HEK293 (cell line): ENCODE data around the gene ASAP2.

Experiments used
- CTCF ChIA-PET: fragments of 350-600 bp; formaldehyde crosslinking; extraction: SDS; loops from one replicate; lab custom pipeline; 2021; ENCODE audit warnings: antibody characterized with exemption; lab: Yijun Ruan, JAX
- POLR2A ChIA-PET: fragments of 300-600 bp; formaldehyde crosslinking; extraction: SDS; loops from one replicate; lab custom pipeline; 2020; ENCODE audit warnings: antibody characterized with exemption, inconsistent platforms; lab: Yijun Ruan, JAX
- H3K27ac ChIP-seq: fragments of 200-500 bp; sonication (Bioruptor generic); 2 replicates; pipeline ENCODE4 v1.5.1; 2014; ENCODE audit warnings: low read depth, low read length, control low read depth, inconsistent platforms; ENCODE audit errors: extremely low read depth
- H3K36me3 ChIP-seq, 2 experiments: fragments of 200-500 bp in 1 of 2; sonication (Bioruptor generic) in 1 of 2; 1 replicate in 1 of 2; 2 replicates in 1 of 2; pipeline ENCODE4 v1.5.1; 2014 to 2017; ENCODE audit warnings: inconsistent platforms in 2 of 2, low read length in 2 of 2; ENCODE audit not compliant: control insufficient read depth in 2 of 2, insufficient read depth in 1 of 2
- H3K4me1 ChIP-seq: fragments of 200-500 bp; sonication (Bioruptor generic); 2 replicates; pipeline ENCODE4 v1.5.1; 2014; ENCODE audit warnings: mild to moderate bottlenecking, low read length, inconsistent platforms; ENCODE audit not compliant: control insufficient read depth, insufficient read depth
- H3K4me3 ChIP-seq: 2 replicates; pipeline ENCODE4 v1.5.1; 2011; ENCODE audit warnings: low read depth, mild to moderate bottlenecking, control low read depth, low read length, moderate library complexity
- H3K9me3 ChIP-seq: fragments of 200-500 bp; sonication (Bioruptor generic); 2 replicates; pipeline ENCODE4 v1.5.1; 2014; ENCODE audit warnings: low read depth, low read length, inconsistent platforms; ENCODE audit not compliant: control insufficient read depth, insufficient read depth
- BCL11A ChIP-seq: fragments of 450-650 bp; formaldehyde crosslinking; IDR thresholded peaks from 2 replicates; pipeline ENCODE4 v1.5.1; 2016; ENCODE audit warnings: low read depth, missing biosample characterization, missing genetic modification characterization
- EGR2 ChIP-seq: fragments of 450-650 bp; formaldehyde crosslinking; IDR thresholded peaks from 2 replicates; pipeline ENCODE4 v1.5.1; 2016; ENCODE audit warnings: low read depth, missing biosample characterization, missing genetic modification characterization
- KLF7 ChIP-seq: fragments of 450-650 bp; formaldehyde crosslinking; IDR thresholded peaks from 2 replicates; pipeline ENCODE4 v1.5.1; 2016; ENCODE audit warnings: missing biosample characterization, missing genetic modification characterization, borderline replicate concordance
- PRDM2 ChIP-seq: fragments of 450-650 bp; formaldehyde crosslinking; IDR thresholded peaks from 2 replicates; pipeline ENCODE4 v1.5.1; 2016; ENCODE audit warnings: missing biosample characterization, missing genetic modification characterization, borderline replicate concordance
- REPIN1 ChIP-seq: fragments of 450-650 bp; formaldehyde crosslinking; IDR thresholded peaks from 2 replicates; pipeline ENCODE4 v1.5.1; 2017; ENCODE audit warnings: missing biosample characterization, missing genetic modification characterization, low read depth
- SCRT2 ChIP-seq: fragments of 450-650 bp; formaldehyde crosslinking; IDR thresholded peaks from 2 replicates; pipeline ENCODE4 v1.5.1; 2016; ENCODE audit warnings: missing biosample characterization, missing genetic modification characterization
- YY1 ChIP-seq: fragments of 450-650 bp; formaldehyde crosslinking; IDR thresholded peaks from 2 replicates; pipeline ENCODE4 v1.5.1; 2018; ENCODE audit warnings: missing biosample characterization, missing genetic modification characterization
- ZBTB6 ChIP-seq: fragments of 450-650 bp; formaldehyde crosslinking; IDR thresholded peaks from 2 replicates; pipeline ENCODE4 v1.5.1; 2017; ENCODE audit warnings: missing biosample characterization, missing genetic modification characterization
- ZFHX2 ChIP-seq: fragments of 450-650 bp; formaldehyde crosslinking; conservative IDR thresholded peaks from 2 replicates; pipeline ENCODE4 v1.5.1; 2016; ENCODE audit warnings: missing biosample characterization, missing genetic modification characterization
- ZIC2 ChIP-seq: fragments of 450-650 bp; formaldehyde crosslinking; IDR thresholded peaks from 2 replicates; pipeline ENCODE4 v1.5.1; 2016; ENCODE audit warnings: missing biosample characterization, missing genetic modification characterization
- ZNF112 ChIP-seq: fragments of 450-650 bp; formaldehyde crosslinking; IDR thresholded peaks from 2 replicates; pipeline ENCODE4 v1.5.0; 2017; ENCODE audit warnings: missing biosample characterization, missing genetic modification characterization
- ZNF175 ChIP-seq: fragments of 450-650 bp; formaldehyde crosslinking; IDR thresholded peaks from 2 replicates; pipeline ENCODE4 v1.5.1; 2016; ENCODE audit warnings: missing biosample characterization, missing genetic modification characterization
- ZNF221 ChIP-seq: fragments of 450-650 bp; formaldehyde crosslinking; IDR thresholded peaks from 2 replicates; pipeline ENCODE4 v1.5.1; 2017; ENCODE audit warnings: missing biosample characterization, missing genetic modification characterization, borderline replicate concordance
- ZNF341 ChIP-seq: fragments of 450-650 bp; formaldehyde crosslinking; IDR thresholded peaks from 2 replicates; pipeline ENCODE4; 2016; ENCODE audit warnings: low read depth, missing biosample characterization, missing genetic modification characterization
- ZNF488 ChIP-seq: fragments of 450-650 bp; formaldehyde crosslinking; IDR thresholded peaks from 2 replicates; pipeline ENCODE4 v1.5.1; 2016; ENCODE audit warnings: missing biosample characterization, missing genetic modification characterization
- ZNF510 ChIP-seq: fragments of 450-650 bp; formaldehyde crosslinking; IDR thresholded peaks from 2 replicates; pipeline ENCODE4 v1.5.1; 2018; ENCODE audit warnings: mild to moderate bottlenecking, missing genetic modification characterization, missing biosample characterization; ENCODE audit not compliant: insufficient replicate concordance
- ZNF514 ChIP-seq: fragments of 450-650 bp; formaldehyde crosslinking; IDR thresholded peaks from 2 replicates; pipeline ENCODE4 v1.5.1; 2016; ENCODE audit warnings: missing biosample characterization, missing genetic modification characterization
- ZNF529 ChIP-seq: fragments of 450-650 bp; formaldehyde crosslinking; IDR thresholded peaks from 2 replicates; pipeline ENCODE4 v1.5.1; 2017; ENCODE audit warnings: missing genetic modification characterization, missing biosample characterization; ENCODE audit not compliant: insufficient replicate concordance
- ZNF670 ChIP-seq: fragments of 450-650 bp; formaldehyde crosslinking; IDR thresholded peaks from 2 replicates; pipeline ENCODE4 v1.5.1; 2016; ENCODE audit warnings: missing biosample characterization, missing genetic modification characterization, low read depth
- ZSCAN30 ChIP-seq: fragments of 450-650 bp; IDR thresholded peaks from 2 replicates; pipeline ENCODE4 v1.5.1; 2018; ENCODE audit warnings: missing biosample characterization, mild to moderate bottlenecking, missing genetic modification characterization, moderate library complexity
- TF ChIP-seq, protein P1 (sequence below): fragments of 450-650 bp; formaldehyde crosslinking; IDR thresholded peaks from 2 replicates; pipeline ENCODE4; 2016; ENCODE audit warnings: missing biosample characterization, missing genetic modification characterization

Gene ASAP2

GRCh38 chr2:9391961-9392720 is 185.5 kb downstream of the ASAP2 start:
- Histone ChIP-seq H3K9me3 (no peaks in the 10 kb centered on the region), H3K36me3 (peaks cover 0 to 40% of the 10 kb centered on the region in 2 experiments; a peak in 1 of 3 replicates), H3K4me1 (no peaks in the 10 kb centered on the region), H3K27ac (no peak overlapping the region), H3K4me3 (no peak overlapping the region)
- ChIA-PET CTCF (interaction anchor here (1.2 kb wide), 1 partner anchor 705 kb away, joined by 3 read pairs; no protein-coding TSS in a partner anchor), POLR2A (interaction anchor here (0.8 kb wide), 1 partner anchor 1283 kb away, joined by 5 read pairs; no protein-coding TSS in a partner anchor)
- TF ChIP-seq, protein P1, sequence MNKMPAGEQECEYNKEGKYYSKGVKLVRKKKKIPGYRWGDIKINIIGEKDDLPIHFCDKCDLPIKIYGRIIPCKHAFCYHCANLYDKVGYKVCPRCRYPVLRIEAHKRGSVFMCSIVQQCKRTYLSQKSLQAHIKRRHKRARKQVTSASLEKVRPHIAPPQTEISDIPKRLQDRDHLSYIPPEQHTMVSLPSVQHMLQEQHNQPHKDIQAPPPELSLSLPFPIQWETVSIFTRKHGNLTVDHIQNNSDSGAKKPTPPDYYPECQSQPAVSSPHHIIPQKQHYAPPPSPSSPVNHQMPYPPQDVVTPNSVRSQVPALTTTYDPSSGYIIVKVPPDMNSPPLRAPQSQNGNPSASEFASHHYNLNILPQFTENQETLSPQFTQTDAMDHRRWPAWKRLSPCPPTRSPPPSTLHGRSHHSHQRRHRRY (tag by site-specific recombination) = no peak
- TF ChIP-seq SCRT2 (peak; percentile 47), KLF7 (tag by site-specific recombination) (no peak), REPIN1 (no peak), ZNF488 (tag by site-specific recombination) (no peak)

DNA sequence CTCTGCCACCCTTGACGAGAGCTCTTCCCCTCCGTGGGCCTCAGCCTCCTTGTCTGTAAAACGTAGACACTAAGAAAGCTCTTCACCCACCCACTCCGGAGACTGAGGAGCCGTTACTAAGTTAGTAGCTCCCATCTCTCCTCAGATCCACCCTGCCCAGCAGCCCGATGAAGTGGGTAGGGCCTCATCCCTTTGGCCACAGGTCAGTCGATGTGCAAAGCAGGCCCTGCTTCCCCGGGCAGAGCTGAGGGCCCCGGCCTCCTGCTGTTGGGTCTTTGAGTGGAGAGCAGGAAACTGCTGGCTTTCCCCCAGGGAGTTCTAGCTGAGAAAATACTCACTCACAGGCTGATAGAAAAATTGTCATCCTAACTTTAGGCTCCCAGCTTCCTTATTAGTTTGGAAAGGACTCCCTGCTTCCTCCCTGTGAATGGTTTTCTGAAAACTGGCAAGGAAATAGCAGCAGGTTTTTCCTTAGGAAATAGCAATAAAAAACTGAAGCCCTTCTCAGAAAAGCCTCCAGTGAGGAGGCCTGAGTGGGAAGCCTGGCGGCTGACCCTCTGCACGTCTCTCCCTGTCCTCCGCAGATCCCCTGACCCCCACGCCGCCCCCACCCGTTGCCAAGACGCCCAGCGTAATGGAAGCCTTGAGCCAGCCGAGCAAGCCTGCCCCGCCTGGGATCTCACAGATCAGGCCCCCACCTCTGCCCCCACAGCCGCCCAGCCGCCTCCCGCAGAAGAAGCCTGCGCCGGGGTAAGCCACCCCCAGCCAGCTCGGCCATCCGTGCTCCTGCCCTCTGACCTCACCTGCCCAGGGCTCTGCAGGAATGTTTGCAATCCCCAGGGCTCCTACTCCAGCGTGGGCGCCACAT is 186.5 kb downstream of the ASAP2 start:
- ChIA-PET POLR2A (no interaction called here), CTCF (interaction anchor here (0.7 to 1.2 kb wide), 2 partner anchors 206 to 704 kb away, joined by 3 read pairs; no protein-coding TSS in a partner anchor)
- H3K27ac ChIP-seq = no peak overlapping the region
- peak; percentile 85 for TF ChIP-seq EGR2 (tag by site-specific recombination)
- TF ChIP-seq ZIC2 (tag by site-specific recombination) = peak; percentile 71
- TF ChIP-seq ZNF510 = no peak
- peak; percentile 62 for TF ChIP-seq ZFHX2
- no peak for TF ChIP-seq ZBTB6 (tag by site-specific recombination)
- peaks cover 0 to 37% of the 10 kb centered on the region in 2 experiments; a peak in 2 of 3 replicates for H3K36me3 ChIP-seq
- no peak overlapping the region for H3K4me3 ChIP-seq
- H3K9me3 ChIP-seq = no peaks in the 10 kb centered on the region
- no peaks in the 10 kb centered on the region for H3K4me1 ChIP-seq

GRCh38 chr2:9394816-9395215 is 188.2 kb downstream of the ASAP2 start:
- CTCF ChIA-PET = no interaction called here
- POLR2A ChIA-PET = no interaction called here
- Histone ChIP-seq H3K27ac (no peak overlapping the region), H3K4me1 (no peaks in the 10 kb centered on the region), H3K9me3 (no peaks in the 10 kb centered on the region), H3K36me3 (peaks cover 0 to 23% of the 10 kb centered on the region in 2 experiments; a peak in 2 of 3 replicates), H3K4me3 (no peak overlapping the region)
- no peak for TF ChIP-seq ZNF341 (tag by site-specific recombination)
- no peak for TF ChIP-seq ZNF670
- TF ChIP-seq ZSCAN30 (tag by site-specific recombination) = no peak
- no peak for TF ChIP-seq ZNF514
- TF ChIP-seq ZNF529 (tag by site-specific recombination) = no peak
- TF ChIP-seq ZNF175 (tag by site-specific recombination) = no peak
- no peak for TF ChIP-seq BCL11A
- TF ChIP-seq ZNF112 (tag by site-specific recombination) = no peak
- no peak for TF ChIP-seq YY1
- TF ChIP-seq ZNF221 = no peak
- TF ChIP-seq PRDM2 (tag by site-specific recombination) = no peak
